ENCODE measurements around the gene MYORG. TPM values are rescaled to one million over a fixed set of nuclear protein-coding genes. Genes with fewer than 3 reads are reported as not detected.

MYORG gene
- total RNA-seq, 1 experiment from 2014 or later = 11.5 TPM

DNA sequence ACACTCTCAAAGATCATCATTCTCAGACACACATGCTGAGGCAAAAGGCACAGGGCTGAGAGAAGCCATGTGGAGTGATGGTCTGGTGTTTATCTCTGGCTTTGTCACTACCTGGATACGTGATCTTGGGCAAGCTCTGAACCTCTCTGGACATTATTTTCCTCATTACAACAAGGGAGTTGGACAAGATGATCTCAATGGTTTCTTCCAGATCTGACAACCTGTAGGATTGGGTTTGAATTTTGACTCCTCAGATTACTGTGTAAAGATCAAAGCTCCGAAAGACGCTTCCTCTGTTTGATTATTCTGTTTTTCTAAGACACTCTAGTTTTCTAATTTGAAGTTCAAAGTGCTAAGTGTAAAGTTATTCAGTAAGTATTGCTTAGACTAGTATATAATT is 27.4 kb downstream of the MYORG start:
- intact Hi-C loops (cut with micrococcal nuclease; ENCODE audit: unreplicated experiment) = no loop called here
- Mint-ChIP-seq H3K27ac (ENCODE audit: unreplicated experiment) (no peak overlapping the region), H3K36me3 (ENCODE audit: insufficient read depth, unreplicated experiment) (no peaks in the 10 kb centered on the region), H3K9me3 (ENCODE audit: low read depth, unreplicated experiment) (no peaks in the 10 kb centered on the region), H3K4me1 (ENCODE audit: low read depth, unreplicated experiment) (no peaks in the 10 kb centered on the region), H3K27me3 (ENCODE audit: unreplicated experiment) (no peaks in the 10 kb centered on the region), H3K4me3 (ENCODE audit: low read depth, unreplicated experiment) (no peak overlapping the region)
- no peak for DNase-seq
- TF ChIP-seq, protein P1, sequence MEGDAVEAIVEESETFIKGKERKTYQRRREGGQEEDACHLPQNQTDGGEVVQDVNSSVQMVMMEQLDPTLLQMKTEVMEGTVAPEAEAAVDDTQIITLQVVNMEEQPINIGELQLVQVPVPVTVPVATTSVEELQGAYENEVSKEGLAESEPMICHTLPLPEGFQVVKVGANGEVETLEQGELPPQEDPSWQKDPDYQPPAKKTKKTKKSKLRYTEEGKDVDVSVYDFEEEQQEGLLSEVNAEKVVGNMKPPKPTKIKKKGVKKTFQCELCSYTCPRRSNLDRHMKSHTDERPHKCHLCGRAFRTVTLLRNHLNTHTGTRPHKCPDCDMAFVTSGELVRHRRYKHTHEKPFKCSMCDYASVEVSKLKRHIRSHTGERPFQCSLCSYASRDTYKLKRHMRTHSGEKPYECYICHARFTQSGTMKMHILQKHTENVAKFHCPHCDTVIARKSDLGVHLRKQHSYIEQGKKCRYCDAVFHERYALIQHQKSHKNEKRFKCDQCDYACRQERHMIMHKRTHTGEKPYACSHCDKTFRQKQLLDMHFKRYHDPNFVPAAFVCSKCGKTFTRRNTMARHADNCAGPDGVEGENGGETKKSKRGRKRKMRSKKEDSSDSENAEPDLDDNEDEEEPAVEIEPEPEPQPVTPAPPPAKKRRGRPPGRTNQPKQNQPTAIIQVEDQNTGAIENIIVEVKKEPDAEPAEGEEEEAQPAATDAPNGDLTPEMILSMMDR (IDR thresholded peaks at IDR 0.05; ENCODE audit: unreplicated experiment) = no peak
- BruUV-seq (replicated peaks) = no TSS peak
- CTCF ChIA-PET = no interaction called here

DNA sequence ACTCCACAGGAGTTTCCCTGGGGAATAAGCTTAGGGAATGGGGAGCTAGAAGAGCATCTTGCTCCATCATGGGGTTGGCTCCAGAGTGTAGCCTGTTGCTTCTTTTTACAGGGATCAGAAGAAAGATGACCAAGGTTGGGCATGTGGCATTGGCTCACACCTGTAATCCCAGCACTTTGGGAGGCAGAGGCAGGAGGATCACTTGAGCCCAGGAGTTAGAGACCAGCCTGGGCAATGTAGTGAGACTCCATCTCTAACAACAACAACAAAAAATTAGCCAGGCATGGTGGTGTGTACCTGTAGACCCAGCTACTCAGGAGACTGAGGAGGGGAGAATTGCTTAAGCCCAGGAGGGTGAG is 28.9 kb downstream of the MYORG start:
- no TSS peak for BruUV-seq (replicated peaks)
- Mint-ChIP-seq H3K9me3 (ENCODE audit: low read depth, unreplicated experiment) (no peaks in the 10 kb centered on the region), H3K36me3 (ENCODE audit: insufficient read depth, unreplicated experiment) (no peaks in the 10 kb centered on the region), H3K4me3 (ENCODE audit: low read depth, unreplicated experiment) (no peak overlapping the region), H3K27me3 (ENCODE audit: unreplicated experiment) (no peaks in the 10 kb centered on the region), H3K27ac (ENCODE audit: unreplicated experiment) (no peak overlapping the region), H3K4me1 (ENCODE audit: low read depth, unreplicated experiment) (no peaks in the 10 kb centered on the region)
- intact Hi-C loops (cut with micrococcal nuclease; ENCODE audit: unreplicated experiment) = no loop called here
- no peak for DNase-seq
- TF ChIP-seq, protein P1 (IDR thresholded peaks at IDR 0.05; ENCODE audit: unreplicated experiment) = no peak
- CTCF ChIA-PET = no interaction called here

DNA sequence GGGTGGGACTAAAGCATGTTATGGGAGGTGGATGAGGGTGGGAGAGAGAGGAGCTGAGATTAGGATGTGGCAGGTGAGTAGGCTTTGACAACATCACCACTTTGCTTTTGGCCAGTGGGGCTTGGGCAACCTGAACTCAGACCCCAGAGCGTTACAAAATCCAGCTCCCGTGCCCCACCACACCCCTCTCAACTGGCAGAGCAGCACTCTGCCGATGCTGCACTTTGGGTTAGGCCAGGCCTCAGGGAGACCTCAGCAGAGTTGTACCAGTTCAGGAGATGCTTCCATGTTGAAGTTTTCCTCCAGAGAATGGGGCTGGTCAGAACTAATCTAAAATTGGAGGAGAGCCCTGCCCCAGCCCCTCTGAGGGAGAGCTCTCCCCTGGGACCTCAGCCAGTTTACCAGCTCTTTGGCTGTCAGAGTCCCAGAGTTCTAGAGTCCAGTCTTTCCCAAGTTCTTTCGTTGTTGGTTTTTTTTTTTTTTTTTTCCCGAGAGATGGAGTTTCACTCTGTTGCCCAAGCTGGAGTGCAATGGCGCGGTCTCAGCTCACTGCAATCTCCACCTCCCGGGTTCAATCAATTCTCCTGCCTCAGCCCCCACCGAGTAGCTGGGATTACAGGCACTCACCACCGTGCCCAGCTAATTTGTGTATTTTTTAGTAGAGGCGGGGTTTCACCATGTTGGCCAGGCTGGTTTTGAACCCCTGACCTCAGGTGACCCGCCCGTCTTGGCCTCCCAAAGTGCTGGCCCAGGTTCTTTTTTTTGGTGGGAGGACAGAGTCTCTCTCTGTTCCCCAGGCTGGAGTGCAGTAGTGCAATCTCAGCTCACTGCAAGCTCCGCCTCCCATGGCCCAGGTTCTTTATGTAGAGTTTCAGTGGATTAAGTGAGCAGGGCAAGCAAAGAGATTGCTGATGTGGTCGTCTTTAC is 29.6 kb downstream of the MYORG start:
- Mint-ChIP-seq H3K4me1 (ENCODE audit: low read depth, unreplicated experiment) (no peaks in the 10 kb centered on the region), H3K27ac (ENCODE audit: unreplicated experiment) (no peak overlapping the region), H3K36me3 (ENCODE audit: insufficient read depth, unreplicated experiment) (no peaks in the 10 kb centered on the region), H3K4me3 (ENCODE audit: low read depth, unreplicated experiment) (no peak overlapping the region), H3K9me3 (ENCODE audit: low read depth, unreplicated experiment) (no peaks in the 10 kb centered on the region), H3K27me3 (ENCODE audit: unreplicated experiment) (no peaks in the 10 kb centered on the region)
- BruUV-seq (replicated peaks) = no TSS peak
- CTCF ChIA-PET = interaction anchor here (1.0 kb wide), 1 partner anchor 16 kb away, joined by 11 read pairs; no protein-coding TSS in a partner anchor
- DNase-seq = no peak
- intact Hi-C loops (cut with micrococcal nuclease; ENCODE audit: unreplicated experiment) = no loop called here
- TF ChIP-seq, protein P1 (IDR thresholded peaks at IDR 0.05; ENCODE audit: unreplicated experiment) = no peak

DNA sequence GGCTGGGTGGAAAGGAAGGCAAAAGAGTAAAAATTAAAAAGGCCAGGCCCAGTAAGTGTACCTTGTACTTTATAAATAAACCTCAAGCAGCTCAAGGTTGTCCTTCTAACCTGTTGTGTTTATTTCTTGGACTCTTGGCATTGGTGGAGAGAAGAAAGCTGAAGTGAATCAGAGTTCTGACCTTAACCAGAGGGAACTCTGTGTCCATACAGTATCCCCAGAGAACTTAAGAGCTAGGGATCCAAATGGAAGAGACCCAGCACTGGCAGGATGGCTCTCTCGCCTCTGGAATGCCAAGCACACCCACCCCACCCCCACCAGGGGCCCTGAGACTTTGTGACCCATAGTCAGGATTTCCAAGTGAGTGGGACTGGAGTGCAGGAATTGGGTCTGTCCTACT is 33.1 kb downstream of the MYORG start:
- intact Hi-C loops (cut with micrococcal nuclease; ENCODE audit: unreplicated experiment) = no loop called here
- Mint-ChIP-seq H3K9me3 (ENCODE audit: low read depth, unreplicated experiment) (no peaks in the 10 kb centered on the region), H3K27me3 (ENCODE audit: unreplicated experiment) (no peaks in the 10 kb centered on the region), H3K36me3 (ENCODE audit: insufficient read depth, unreplicated experiment) (no peaks in the 10 kb centered on the region), H3K27ac (ENCODE audit: unreplicated experiment) (no peak overlapping the region), H3K4me3 (ENCODE audit: low read depth, unreplicated experiment) (no peak overlapping the region), H3K4me1 (ENCODE audit: low read depth, unreplicated experiment) (no peaks in the 10 kb centered on the region)
- no peak for DNase-seq
- CTCF ChIA-PET = interaction anchor here (0.6 kb wide), 1 partner anchor 8 kb away, joined by 6 read pairs; no protein-coding TSS in a partner anchor
- TF ChIP-seq, protein P1 (IDR thresholded peaks at IDR 0.05; ENCODE audit: unreplicated experiment) = no peak
- BruUV-seq (replicated peaks) = no TSS peak

All from Calu3 (cell line).